ENCODE measurements around the gene MTG2.

The MTG2 gene

DNA sequence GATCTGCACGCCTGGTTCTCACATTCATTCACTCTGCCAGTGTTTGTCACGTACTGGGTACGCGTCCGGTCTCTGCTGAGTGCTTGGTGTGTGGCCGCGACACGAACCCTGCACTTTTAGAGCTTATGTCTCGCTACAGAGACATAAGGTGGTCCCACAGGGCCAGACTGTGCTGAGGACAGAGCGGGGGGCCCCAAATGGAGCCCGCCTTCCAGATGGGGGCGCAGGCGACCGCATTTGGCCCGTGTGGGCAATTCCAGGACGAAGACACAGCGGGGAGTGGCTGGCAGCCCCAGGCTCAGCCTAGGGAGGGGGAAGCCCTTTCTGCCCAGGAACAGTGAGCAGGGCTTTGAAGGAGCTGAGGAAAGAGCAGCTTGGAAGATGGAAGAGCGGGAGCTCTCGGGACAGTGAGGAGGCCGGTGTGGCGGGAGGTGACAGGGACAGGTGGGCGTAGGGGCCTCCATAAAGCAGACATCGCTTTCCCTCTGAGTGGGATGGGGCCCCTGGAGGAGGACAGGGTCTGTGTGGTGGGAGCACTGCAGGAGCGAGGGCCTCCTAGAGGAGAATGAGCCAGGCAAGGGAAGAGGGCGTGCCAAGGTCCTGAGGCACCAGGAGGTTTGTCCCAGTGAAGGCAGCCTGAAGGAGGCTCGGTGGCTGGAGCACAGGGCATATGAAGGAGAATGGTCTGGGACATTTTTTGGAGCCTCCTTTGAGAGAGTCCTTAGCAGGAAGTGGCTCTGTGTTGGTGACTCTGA lies 7.8 kb upstream of the MTG2 start:
- no peak overlapping the region for H3K4me3 ChIP-seq (replicated peaks; ENCODE audit: low read depth, low read length)
- DNase-seq (ENCODE audit: low read depth) = no peak
- TF ChIP-seq, protein P1, sequence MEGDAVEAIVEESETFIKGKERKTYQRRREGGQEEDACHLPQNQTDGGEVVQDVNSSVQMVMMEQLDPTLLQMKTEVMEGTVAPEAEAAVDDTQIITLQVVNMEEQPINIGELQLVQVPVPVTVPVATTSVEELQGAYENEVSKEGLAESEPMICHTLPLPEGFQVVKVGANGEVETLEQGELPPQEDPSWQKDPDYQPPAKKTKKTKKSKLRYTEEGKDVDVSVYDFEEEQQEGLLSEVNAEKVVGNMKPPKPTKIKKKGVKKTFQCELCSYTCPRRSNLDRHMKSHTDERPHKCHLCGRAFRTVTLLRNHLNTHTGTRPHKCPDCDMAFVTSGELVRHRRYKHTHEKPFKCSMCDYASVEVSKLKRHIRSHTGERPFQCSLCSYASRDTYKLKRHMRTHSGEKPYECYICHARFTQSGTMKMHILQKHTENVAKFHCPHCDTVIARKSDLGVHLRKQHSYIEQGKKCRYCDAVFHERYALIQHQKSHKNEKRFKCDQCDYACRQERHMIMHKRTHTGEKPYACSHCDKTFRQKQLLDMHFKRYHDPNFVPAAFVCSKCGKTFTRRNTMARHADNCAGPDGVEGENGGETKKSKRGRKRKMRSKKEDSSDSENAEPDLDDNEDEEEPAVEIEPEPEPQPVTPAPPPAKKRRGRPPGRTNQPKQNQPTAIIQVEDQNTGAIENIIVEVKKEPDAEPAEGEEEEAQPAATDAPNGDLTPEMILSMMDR (IDR thresholded peaks at IDR 0.05; ENCODE audit: low read length, missing control alignments) = no peak

DNA sequence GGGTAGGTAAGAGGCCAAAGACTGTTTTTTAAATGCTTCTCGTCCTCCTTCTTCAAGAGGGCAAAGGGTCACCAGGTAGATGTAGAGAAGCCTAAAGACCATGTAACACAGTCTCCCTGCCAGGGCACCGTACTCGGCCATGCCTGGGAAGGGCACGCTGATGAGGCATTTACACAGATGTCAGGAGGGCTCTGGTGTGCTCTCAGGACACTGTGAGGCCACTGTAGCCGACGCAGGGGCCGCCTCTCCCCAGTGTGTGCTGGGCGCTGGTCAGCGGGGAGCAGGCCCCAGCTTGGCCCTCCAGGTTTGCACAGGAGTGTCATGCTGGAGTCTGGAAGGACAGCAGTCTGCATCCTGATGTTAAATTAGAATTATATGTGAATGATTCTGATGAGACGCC lies 7.1 kb upstream of the MTG2 start:
- H3K4me3 ChIP-seq (replicated peaks; ENCODE audit: low read depth, low read length) = no peak overlapping the region
- no peak for DNase-seq (ENCODE audit: low read depth)

DNA sequence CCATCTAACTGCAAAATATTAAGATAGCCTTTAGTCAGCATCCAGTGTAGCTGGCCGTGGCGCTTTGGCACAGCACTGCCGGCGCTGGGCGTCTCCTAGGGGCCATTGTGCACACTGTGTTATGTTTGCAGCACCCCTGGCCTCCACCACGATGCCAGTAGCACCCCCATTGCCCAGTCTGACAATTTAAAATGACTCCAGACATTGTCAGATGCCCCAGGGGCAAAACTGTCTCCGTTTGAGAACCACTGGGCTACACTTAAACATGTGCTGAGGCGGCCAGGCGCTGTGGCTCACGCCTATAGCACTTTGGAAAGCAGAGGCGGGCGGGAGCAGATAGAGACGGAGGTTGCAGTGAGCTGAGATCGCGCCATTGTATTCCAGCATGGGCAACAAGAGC lies 6.0 kb upstream of the MTG2 start:
- TF ChIP-seq, protein P1 (IDR thresholded peaks at IDR 0.05; ENCODE audit: low read length, missing control alignments) = no peak
- no peak for DNase-seq (ENCODE audit: low read depth)
- H3K4me3 ChIP-seq (replicated peaks; ENCODE audit: low read depth, low read length) = no peak overlapping the region

More for the DNA sequence above, 7.1 kb upstream of the MTG2 start:
- TF ChIP-seq, protein P1 (IDR thresholded peaks at IDR 0.05; ENCODE audit: low read length, missing control alignments) = no peak

DNA sequence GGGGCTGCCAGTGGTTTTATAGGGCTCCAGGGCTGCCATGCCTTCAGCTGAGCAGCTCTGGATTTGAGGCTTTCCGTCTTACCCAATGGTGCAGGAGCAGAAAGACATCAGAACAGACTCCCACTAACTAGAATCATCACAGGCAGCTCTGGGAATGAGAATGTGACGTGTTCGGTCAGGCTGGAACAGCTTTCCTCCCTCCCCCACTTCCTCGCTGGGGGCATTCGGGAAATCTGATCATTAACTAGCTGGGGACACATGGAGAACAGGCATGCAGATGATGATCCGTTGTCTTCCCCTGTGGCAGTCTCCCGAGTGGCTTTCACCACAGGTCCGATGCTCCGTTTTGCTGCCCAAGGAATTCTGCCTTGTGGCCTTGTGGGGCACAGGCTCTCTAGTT lies 5.5 kb upstream of the MTG2 start:
- DNase-seq (ENCODE audit: low read depth) = no peak
- no peak overlapping the region for H3K4me3 ChIP-seq (replicated peaks; ENCODE audit: low read depth, low read length)
- TF ChIP-seq, protein P1 (IDR thresholded peaks at IDR 0.05; ENCODE audit: low read length, missing control alignments) = no peak

DNA sequence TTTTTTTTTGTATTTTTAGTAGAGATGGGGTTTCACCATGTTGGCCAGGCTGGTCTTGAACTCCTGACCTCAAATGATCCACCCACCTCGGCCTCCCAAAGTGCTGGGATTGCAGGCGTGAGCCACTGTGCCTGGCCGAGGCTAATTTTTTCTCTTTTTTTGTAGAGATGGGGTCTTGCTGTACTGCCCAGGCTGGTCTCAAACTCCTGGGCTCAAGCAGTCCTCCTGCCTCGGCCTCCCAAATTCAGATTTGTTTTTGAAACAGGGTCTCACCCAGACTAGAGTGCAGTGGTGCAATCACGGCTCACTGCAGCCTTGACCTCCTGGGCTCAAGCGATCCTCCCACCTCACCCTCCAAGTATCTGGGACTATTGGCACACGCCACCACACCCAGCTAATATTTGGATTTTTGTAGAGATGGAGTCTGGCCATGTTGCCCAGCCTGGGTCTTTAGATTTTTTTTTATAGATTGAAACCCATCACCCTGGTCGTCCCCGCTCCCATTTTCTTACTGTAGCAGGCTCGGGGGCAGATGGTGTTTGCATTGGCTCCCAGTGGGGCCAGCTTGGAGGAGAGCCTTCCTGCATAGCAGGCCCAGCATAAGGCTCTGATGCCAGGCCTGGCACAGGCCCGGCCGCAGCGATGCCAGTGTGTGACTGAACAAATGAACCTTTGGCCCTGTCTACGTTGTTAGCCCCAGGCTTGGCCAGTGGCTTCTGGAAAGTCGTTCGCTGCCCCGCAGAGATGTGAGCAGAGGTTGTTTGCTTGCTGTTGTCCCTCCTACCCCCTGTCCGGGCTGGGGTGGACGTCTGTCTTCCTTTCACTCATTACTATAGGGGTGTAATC lies 4.3 kb upstream of the MTG2 start:
- H3K4me3 ChIP-seq (replicated peaks; ENCODE audit: low read depth, low read length) = no peak overlapping the region
- TF ChIP-seq, protein P1 (IDR thresholded peaks at IDR 0.05; ENCODE audit: low read length, missing control alignments) = no peak
- no peak for DNase-seq (ENCODE audit: low read depth)

DNA sequence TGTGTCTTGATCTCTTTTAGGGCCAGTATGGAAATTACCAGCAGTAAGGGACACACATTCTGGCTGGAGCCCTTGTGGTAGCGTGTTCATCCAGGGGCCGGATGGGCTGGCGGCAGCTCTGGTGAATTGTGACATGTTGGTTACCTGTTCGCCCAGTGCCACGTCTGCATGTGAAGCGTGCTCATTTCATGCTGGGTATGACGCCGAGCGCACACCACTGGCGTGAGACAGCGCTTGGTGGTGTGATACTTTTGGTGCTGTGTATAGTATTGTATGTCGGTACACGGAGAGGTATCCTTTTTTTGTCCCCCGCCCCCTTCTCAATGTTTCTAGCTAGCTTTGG lies 3.7 kb upstream of the MTG2 start:
- no peak overlapping the region for H3K4me3 ChIP-seq (replicated peaks; ENCODE audit: low read depth, low read length)
- no peak for DNase-seq (ENCODE audit: low read depth)
- TF ChIP-seq, protein P1 (IDR thresholded peaks at IDR 0.05; ENCODE audit: low read length, missing control alignments) = no peak
